ENCODE measurements around the gene FN3KRP.

The FN3KRP gene, protein sequence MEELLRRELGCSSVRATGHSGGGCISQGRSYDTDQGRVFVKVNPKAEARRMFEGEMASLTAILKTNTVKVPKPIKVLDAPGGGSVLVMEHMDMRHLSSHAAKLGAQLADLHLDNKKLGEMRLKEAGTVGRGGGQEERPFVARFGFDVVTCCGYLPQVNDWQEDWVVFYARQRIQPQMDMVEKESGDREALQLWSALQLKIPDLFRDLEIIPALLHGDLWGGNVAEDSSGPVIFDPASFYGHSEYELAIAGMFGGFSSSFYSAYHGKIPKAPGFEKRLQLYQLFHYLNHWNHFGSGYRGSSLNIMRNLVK

DNA sequence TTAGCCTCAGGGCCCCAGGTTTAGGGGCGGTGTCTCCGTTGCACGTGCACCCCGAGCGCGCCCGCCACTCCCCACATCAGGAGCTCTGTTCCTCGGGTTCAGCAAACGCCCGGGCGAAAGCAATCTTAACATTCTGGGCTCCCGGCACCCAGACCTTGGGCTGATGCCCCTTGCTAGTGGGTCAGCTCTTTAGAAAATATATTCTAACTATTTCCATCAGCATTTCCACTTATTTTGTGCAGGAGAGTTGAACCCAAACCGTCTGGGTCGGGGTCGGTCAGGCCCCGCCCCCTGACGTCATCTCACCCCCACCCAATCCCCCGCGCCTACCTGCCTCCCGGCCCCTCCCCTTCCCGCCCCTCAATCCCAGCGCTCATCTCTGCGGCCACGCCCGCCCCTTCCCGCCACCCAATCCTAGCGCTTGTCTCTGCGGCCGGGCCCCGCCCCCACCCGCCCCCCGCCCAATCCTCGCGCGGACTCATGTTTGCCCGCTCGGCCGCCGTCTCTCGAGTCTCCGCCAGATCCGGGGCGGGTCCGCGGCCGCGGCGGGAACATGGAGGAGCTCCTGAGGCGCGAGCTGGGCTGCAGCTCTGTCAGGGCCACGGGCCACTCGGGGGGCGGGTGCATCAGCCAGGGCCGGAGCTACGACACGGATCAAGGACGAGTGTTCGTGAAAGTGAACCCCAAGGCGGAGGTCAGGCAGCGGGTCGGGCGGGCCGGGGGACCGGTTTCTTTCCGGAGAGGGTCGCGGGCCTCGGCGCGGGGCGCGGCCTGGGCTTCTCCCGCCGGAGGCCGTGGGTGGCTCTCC lies at the start of gene FN3KRP:
TSS of gene FN3KRP (plus strand) at position 504 of the 808 bp plus-strand sequence. CDS start at position 554, 50 bp downstream.
- DNase-seq: peak; percentile 72

DNA sequence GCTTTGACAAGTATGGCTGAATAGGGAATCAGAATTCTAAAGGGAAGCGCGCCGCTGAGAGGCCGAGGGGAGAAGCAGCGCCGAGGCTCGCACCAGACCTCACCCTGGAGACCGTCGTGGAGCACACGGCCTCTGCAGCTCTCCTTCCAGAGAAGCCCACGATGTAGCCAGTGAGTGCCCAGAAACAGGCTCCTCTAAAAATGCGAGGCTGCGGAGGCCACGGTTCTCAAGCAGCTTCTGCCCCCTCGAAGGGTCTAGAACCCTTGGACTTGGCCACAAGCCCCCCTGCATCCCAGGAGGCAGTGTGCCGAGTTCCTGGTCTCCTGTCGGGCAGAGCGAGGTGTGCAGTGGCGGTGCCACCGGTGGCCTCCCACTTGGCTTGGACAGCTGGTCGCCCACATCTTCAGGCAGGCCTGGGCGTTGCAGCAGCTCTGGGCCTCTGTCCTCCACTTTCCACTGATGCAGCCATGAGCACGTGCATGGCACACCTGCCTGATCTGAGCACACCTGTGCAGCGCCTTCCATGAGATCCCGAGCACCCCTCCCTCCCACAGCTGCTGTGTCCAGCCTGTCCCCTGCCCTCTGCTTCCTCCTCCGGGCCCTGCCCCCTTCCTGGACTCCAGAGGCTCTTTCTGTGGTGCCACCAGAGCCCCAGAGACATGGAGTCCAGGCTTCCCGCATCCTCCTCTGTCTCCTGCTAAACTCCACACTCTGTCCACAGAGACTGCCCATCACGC lies 49.4 kb upstream of the FN3KRP start:
- no peak for DNase-seq

DNA sequence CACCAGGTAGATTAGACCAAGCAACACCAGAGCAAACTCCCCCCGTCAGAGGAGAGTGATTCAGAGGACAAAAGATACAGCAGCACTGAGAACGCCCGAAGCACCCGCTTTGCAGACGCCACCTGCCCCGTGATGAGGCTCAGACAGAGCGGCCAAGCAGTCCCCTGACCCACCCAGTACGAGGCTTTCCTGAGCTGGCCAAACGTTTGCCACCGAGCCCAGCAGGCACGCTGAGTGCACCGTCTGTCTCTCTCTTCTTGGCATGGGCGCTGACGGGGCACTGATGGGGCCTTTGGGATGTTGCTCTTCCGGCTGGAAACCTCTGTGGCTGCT lies 48.9 kb upstream of the FN3KRP start:
- no peak for DNase-seq

- DNase-seq: no peak
These were observed 48.4 kb upstream of the FN3KRP start for GRCh38 chr17:82668024-82668630.

- no peak for DNase-seq
These were observed 47.8 kb upstream of the FN3KRP start for GRCh38 chr17:82668631-82669099.

- DNase-seq: no peak
These were observed 45.6 kb upstream of the FN3KRP start for GRCh38 chr17:82670661-82671450.

DNA sequence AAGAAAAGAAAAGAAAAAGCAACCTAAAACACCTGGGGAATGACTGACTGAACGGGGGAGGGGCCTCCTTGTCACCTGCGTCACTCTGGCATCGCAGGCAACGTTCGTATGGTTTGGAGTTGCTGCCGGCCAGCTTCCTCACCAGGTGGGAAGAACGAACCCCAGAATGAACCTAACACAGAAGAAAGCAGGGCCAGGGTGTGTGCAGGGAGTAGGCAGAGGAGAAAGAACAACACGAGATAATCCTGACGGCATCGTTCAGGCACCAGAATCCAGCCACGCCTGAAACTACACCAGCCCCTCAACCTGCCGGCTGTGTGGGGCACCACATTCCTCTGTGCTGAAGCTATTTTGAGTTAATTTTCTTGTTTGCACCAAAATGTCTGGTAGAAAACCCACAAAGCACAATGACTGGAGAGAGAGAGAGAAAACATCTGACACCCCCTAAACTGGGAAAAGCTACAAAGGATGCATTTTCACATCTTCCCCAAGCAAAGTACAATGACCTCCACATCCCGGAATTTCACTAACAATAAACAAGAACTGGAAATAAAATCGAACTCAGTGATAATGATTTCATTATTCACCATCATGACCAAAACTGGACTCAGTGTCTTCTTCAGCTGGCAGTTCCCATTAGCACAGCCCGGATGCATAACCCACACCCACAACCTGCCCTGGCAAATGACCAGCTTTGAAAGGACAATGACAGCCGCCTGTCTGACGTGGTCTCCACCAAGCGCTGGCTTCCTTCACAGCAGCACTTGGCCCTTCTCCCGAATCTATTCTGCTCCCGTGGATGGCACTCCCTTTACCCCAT lies 41.6 kb upstream of the FN3KRP start:
- DNase-seq: no peak

GRCh38 chr17:82675476-82676245 lies 40.8 kb upstream of the FN3KRP start:
- no peak for DNase-seq

DNA sequence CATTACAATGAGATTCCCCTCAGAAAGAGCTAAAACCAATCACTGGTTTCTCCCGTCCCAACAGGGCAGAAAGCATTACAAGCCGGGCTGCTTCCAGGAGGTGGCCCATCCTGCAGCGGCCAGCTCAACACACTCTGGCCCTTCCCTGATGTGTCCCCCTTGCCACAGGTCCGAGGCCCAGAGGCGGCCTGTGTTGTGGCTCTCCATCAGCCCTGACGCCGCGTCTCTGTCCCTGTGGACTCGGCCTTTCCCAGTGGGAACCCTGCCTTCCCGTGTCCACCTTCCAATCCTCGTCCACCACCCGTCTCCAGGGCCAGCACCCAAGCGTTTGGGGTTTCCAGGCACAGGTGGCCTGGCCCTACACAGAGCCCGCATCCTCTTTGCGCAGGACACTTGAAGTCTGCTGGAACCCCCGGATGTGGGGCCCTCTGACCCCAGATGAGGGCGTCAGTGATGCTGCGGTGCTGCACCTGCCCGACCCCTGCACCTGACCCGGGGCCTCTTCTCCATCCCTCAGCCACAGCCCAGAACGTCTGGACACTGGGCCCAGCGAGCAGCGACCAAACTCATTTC lies 39.1 kb upstream of the FN3KRP start:
- no peak for DNase-seq

- no peak for DNase-seq
These were observed 38.1 kb upstream of the FN3KRP start for GRCh38 chr17:82678265-82678891.

GRCh38 chr17:82679586-82680465 lies 36.7 kb upstream of the FN3KRP start:
- DNase-seq: no peak

- no peak for DNase-seq
These were observed 35.0 kb upstream of the FN3KRP start for GRCh38 chr17:82681547-82681946.

DNA sequence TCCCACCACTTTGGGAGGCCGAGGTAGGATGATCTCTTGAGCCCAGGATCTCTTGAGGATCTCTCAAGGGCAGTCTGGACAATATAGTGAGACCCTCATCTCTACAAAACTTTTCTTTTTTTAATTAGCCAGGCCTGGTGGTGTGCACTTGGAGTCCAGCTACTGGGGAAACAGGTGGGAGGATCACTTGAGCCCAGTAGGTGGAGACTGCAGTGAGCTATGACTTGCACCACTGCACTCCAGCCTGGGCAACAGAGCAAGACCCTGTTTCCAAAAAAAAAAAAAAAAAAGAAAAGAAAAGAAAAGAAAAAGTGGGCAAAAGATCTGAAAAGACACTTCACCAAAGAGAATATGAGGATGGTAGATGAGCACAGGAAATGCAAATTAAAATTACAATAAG lies 33.0 kb upstream of the FN3KRP start:
- DNase-seq: no peak

GRCh38 chr17:82684228-82684841 lies 32.2 kb upstream of the FN3KRP start:
- no peak for DNase-seq

DNA sequence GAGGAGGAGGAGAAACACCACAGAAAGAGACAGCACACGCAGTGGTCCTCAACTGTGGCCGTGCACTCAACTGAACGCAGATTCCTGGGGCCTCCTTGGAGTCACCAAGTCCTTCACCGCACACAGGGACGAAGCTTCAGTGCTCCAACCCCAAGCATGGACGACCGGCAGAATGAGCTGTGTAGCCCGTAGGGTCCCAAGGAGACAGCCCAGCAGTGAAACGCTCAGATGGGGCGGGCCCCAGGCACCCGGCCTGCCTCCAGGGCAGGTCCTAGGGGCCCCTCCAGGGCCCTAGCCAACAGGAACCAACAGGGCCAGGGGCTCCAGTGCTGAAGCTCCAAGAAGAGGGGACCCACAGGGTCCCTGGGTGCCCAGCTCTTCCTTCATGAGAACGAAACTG lies 31.2 kb upstream of the FN3KRP start:
- DNase-seq: no peak

DNA sequence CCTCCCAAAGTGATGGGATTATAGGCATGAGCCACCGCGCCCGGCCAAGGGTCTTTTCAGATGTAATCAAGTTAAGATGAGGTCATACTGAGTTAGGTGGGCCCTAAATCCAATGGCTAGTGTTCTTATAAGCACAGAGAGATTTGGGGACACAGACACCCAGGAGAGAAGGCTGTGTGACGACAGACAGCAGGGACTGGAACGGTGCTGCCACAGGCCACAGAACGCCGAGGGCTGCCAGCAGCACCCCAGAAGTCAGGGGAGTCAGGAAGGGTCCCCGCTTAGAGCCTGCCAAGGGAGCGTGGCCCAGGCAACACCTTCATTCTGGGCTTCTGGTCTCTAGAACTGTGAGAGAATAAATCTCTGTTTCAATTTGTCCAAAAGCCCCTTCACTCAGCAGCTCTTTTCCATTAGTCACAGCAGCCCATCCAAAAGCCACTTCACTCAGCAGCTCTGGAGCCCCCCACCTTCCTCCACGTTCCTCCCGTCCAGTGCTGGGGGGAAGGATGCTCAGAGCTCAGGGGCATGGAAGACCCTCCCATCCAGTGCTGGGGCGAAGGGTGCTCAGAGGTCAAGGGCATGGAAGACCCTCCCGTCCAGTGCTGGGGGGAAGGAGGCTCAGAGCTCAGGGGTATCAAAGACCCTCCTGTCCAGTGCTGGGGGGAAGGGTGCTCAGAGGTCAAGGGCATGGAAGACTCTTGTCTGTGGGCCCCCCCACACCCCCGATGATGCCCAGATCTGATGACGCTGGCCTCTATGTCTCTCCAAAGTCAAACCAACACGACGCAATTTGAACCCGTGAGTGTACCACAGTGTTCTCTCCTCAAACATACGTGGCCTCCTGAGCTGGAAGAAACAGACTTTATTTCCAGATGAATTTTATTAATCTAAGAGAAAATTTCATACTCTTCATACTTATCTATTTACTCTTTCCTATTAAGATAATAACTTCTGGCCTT lies 29.9 kb upstream of the FN3KRP start:
- no peak for DNase-seq

GRCh38 chr17:82687375-82687861 lies 29.1 kb upstream of the FN3KRP start:
- no peak for DNase-seq
